ENCODE measurements around the gene PALMD. TPM values are rescaled to one million over a fixed set of nuclear protein-coding genes. Genes with fewer than 3 reads are reported as not detected.

PALMD gene, protein sequence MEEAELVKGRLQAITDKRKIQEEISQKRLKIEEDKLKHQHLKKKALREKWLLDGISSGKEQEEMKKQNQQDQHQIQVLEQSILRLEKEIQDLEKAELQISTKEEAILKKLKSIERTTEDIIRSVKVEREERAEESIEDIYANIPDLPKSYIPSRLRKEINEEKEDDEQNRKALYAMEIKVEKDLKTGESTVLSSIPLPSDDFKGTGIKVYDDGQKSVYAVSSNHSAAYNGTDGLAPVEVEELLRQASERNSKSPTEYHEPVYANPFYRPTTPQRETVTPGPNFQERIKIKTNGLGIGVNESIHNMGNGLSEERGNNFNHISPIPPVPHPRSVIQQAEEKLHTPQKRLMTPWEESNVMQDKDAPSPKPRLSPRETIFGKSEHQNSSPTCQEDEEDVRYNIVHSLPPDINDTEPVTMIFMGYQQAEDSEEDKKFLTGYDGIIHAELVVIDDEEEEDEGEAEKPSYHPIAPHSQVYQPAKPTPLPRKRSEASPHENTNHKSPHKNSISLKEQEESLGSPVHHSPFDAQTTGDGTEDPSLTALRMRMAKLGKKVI
- total RNA-seq = 18.5 and 21.7 TPM in 2 replicates
- polyA plus RNA-seq = 12.3 and 14.0 TPM in 2 replicates

DNA sequence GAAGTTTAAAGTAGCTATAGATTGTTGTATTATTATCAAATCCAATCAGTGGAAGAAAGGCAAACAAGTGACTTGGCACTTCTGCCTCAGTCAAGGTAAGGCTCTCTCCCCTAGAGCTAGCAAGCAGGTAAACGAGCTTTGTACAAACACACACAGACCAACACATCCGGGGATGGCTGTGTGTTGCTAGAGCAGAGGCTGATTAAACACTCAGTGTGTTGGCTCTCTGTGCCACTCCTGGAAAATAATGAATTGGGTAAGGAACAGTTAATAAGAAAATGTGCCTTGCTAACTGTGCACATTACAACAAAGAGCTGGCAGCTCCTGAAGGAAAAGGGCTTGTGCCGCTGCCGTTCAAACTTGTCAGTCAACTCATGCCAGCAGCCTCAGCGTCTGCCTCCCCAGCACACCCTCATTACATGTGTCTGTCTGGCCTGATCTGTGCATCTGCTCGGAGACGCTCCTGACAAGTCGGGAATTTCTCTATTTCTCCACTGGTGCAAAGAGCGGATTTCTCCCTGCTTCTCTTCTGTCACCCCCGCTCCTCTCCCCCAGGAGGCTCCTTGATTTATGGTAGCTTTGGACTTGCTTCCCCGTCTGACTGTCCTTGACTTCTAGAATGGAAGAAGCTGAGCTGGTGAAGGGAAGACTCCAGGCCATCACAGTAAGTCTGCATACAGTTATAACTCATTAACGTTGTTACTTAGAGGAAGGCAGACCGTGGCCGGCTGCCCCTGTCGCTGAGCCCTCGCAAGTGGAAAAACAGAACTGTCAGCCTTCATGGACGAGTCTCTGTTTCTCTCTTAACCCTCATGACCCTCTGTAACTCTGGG, at the start of gene PALMD:
TSS of gene PALMD (plus strand) at position 415 of the 833 bp plus-strand sequence. CDS start at position 620, 205 bp downstream.
- Histone ChIP-seq H3K4me3 (peak within 1 kb of the TSS; percentile 24), H4K20me1 (ENCODE audit: insufficient read depth, poor library complexity, severe bottlenecking) (no peaks in the 10 kb centered on the region), H3K79me2 (no peaks in the 10 kb centered on the region), H3K36me3 (replicated peaks; ENCODE audit: insufficient read depth, low read depth) (no peaks in the 10 kb centered on the region), H3K4me1 (ENCODE audit: insufficient read depth) (peaks cover 8% of the 10 kb centered on the region), H3K27ac (peak within 1 kb of the TSS; percentile 75), H3K9me2 (replicated peaks; ENCODE audit: insufficient read depth) (no peaks in the 10 kb centered on the region), H3K27me3 (no peaks in the 10 kb centered on the region), H2AFZ (peak within 1 kb of the TSS; percentile 70), H3K9me3 (ENCODE audit: low read depth) (no peaks in the 10 kb centered on the region), H3K4me2 (peak within 1 kb of the TSS; percentile 79)
- TF ChIP-seq EZH2phosphoT487 (IDR thresholded peaks at IDR 0.05; ENCODE audit: low read depth, severe bottlenecking, unreplicated experiment) = no peak
- TF ChIP-seq, protein P1, sequence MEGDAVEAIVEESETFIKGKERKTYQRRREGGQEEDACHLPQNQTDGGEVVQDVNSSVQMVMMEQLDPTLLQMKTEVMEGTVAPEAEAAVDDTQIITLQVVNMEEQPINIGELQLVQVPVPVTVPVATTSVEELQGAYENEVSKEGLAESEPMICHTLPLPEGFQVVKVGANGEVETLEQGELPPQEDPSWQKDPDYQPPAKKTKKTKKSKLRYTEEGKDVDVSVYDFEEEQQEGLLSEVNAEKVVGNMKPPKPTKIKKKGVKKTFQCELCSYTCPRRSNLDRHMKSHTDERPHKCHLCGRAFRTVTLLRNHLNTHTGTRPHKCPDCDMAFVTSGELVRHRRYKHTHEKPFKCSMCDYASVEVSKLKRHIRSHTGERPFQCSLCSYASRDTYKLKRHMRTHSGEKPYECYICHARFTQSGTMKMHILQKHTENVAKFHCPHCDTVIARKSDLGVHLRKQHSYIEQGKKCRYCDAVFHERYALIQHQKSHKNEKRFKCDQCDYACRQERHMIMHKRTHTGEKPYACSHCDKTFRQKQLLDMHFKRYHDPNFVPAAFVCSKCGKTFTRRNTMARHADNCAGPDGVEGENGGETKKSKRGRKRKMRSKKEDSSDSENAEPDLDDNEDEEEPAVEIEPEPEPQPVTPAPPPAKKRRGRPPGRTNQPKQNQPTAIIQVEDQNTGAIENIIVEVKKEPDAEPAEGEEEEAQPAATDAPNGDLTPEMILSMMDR (IDR thresholded peaks at IDR 0.05; ENCODE audit: poor library complexity) = no peak
- TF ChIP-seq EZH2 (IDR thresholded peaks at IDR 0.05; ENCODE audit: borderline replicate concordance) = no peak
- peak; percentile 41 for DNase-seq (ENCODE audit: low spot score)
- WGBS (ENCODE audit: low lambda C conversion rate, missing lambda C conversion rate) = 6% methylated on average over 17 of the region's 17 CpGs

DNA sequence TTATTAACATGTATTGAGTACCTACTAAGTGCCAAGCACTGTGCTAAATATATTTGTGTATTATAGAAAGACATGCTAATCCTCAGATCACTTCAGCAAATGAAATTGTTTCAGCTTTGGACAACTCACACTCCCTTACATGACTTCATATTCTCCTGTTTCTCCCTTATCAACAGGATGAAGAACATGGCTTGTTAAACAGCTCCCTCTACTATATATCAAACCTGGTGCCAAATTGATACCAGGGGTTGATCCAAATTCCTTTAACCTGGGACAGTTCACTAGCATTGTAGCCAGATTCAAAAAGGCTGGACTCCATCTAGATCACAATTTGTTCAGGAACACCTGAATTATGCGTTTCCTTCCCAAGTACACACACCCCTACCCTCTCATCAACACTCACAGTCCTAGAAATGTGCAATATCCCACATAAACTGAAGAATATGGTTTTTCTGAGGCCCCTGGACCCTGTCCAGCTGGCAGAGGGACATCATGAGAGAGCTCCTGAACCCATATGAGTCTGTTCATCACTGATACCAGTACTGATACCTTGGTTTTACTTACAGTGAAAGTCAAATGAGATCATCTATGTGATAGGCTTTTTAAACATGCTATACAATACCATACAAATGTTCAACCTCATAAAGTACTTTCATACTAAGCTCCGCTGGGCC, 47.0 kb upstream of the PALMD start:
- DNase-seq (ENCODE audit: low spot score) = no peak
- no peaks in the 10 kb centered on the region for H3K79me2 ChIP-seq
- H3K9me2 ChIP-seq (replicated peaks; ENCODE audit: insufficient read depth) = no peaks in the 10 kb centered on the region
- no peak overlapping the region for H2AFZ ChIP-seq
- H3K36me3 ChIP-seq (replicated peaks; ENCODE audit: insufficient read depth, low read depth) = no peaks in the 10 kb centered on the region
- no peak for TF ChIP-seq EZH2phosphoT487 (IDR thresholded peaks at IDR 0.05; ENCODE audit: low read depth, severe bottlenecking, unreplicated experiment)
- no peak for TF ChIP-seq EZH2 (IDR thresholded peaks at IDR 0.05; ENCODE audit: borderline replicate concordance)
- TF ChIP-seq, protein P1 (IDR thresholded peaks at IDR 0.05; ENCODE audit: poor library complexity) = no peak
- no peaks in the 10 kb centered on the region for H3K9me3 ChIP-seq (ENCODE audit: low read depth)
- no peak overlapping the region for H3K4me2 ChIP-seq
- 90% methylated on average over 2 of the region's 2 CpGs for WGBS (ENCODE audit: low lambda C conversion rate, missing lambda C conversion rate)
- H3K4me1 ChIP-seq (ENCODE audit: insufficient read depth) = no peaks in the 10 kb centered on the region
- no peaks in the 10 kb centered on the region for H4K20me1 ChIP-seq (ENCODE audit: insufficient read depth, poor library complexity, severe bottlenecking)
- H3K4me3 ChIP-seq = no peak overlapping the region
- no peaks in the 10 kb centered on the region for H3K27me3 ChIP-seq
- H3K27ac ChIP-seq = no peak overlapping the region

DNA sequence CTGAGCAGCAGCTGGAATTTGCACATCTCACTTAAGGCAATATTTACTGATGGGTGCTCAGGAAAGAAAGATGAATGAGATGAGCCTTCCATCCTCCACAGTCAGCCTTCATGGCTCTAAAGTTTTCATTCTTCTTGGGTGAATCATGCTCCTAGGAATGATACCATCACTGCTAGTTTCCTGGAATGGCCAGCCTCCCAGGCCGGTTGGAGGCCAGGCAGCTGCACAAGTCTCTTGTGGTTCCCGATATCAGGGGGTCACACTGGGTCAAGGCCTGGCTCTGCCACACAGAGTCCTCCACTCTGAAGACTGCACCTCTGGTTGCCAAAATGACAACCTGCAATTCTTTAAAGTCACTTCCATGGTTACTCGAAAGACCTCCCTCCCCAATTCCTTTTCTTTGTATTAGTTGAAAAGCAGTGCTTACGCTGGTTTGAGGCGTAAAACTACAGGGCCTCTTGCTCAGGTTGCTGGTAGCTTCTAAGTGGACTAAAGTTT, 46.2 kb upstream of the PALMD start:
- no peaks in the 10 kb centered on the region for H3K4me1 ChIP-seq (ENCODE audit: insufficient read depth)
- no peaks in the 10 kb centered on the region for H3K27me3 ChIP-seq
- no peak overlapping the region for H2AFZ ChIP-seq
- no peak overlapping the region for H3K27ac ChIP-seq
- 69% methylated on average over 5 of the region's 5 CpGs for WGBS (ENCODE audit: low lambda C conversion rate, missing lambda C conversion rate)
- no peaks in the 10 kb centered on the region for H3K9me2 ChIP-seq (replicated peaks; ENCODE audit: insufficient read depth)
- no peaks in the 10 kb centered on the region for H3K9me3 ChIP-seq (ENCODE audit: low read depth)
- H3K36me3 ChIP-seq (replicated peaks; ENCODE audit: insufficient read depth, low read depth) = no peaks in the 10 kb centered on the region
- DNase-seq (ENCODE audit: low spot score) = peak; percentile 55
- H3K4me3 ChIP-seq = no peak overlapping the region
- no peaks in the 10 kb centered on the region for H3K79me2 ChIP-seq
- H3K4me2 ChIP-seq = no peak overlapping the region
- TF ChIP-seq EZH2phosphoT487 (IDR thresholded peaks at IDR 0.05; ENCODE audit: low read depth, severe bottlenecking, unreplicated experiment) = no peak
- TF ChIP-seq, protein P1 (IDR thresholded peaks at IDR 0.05; ENCODE audit: poor library complexity) = no peak
- TF ChIP-seq EZH2 (IDR thresholded peaks at IDR 0.05; ENCODE audit: borderline replicate concordance) = no peak
- H4K20me1 ChIP-seq (ENCODE audit: insufficient read depth, poor library complexity, severe bottlenecking) = no peaks in the 10 kb centered on the region

Data from hepatocyte (in vitro differentiated cells).